GM23248 (cell line): ENCODE results near the gene RAB23. TPM values are rescaled to one million over a fixed set of nuclear protein-coding genes. Genes with fewer than 3 reads are reported as not detected.

Experiments used
- DNase-seq: peaks from one replicate; pipeline ENCODE4 v3.0.0-alpha.2; 2015
- H2AFZ ChIP-seq: fragments of 200-600 bp; sonication (generic); 2 replicates; pipeline ENCODE4 v1.6.1; 2016; ENCODE audit warnings: antibody characterized with exemption
- H3F3A ChIP-seq: fragments of 200-600 bp; sonication (generic); 2 replicates; pipeline ENCODE4 v1.6.1; 2016; ENCODE audit warnings: mild to moderate bottlenecking, antibody characterized with exemption, mixed run types; ENCODE audit not compliant: insufficient read depth
- H3K27ac ChIP-seq: fragments of 200-600 bp; sonication (generic); 2 replicates; pipeline ENCODE4 v1.5.1; 2016; ENCODE audit warnings: mild to moderate bottlenecking
- H3K27me3 ChIP-seq: fragments of 200-600 bp; sonication (generic); replicated peaks from 2 replicates; pipeline ENCODE4 v1.6.1; 2016; ENCODE audit warnings: mild to moderate bottlenecking; ENCODE audit not compliant: insufficient read depth
- H3K36me3 ChIP-seq: fragments of 200-600 bp; sonication (generic); 2 replicates; pipeline ENCODE4 v1.6.1; 2016; ENCODE audit warnings: low read depth, mild to moderate bottlenecking
- H3K4me1 ChIP-seq: fragments of 200-600 bp; sonication (generic); 2 replicates; pipeline ENCODE4 v1.6.1; 2016; ENCODE audit warnings: mild to moderate bottlenecking; ENCODE audit not compliant: insufficient read depth
- H3K4me2 ChIP-seq: fragments of 200-600 bp; sonication (generic); one replicate; pipeline ENCODE4 v1.6.1; 2016; ENCODE audit warnings: mild to moderate bottlenecking; ENCODE audit not compliant: unreplicated experiment
- H3K4me3 ChIP-seq: fragments of 200-600 bp; sonication (generic); 2 replicates; pipeline ENCODE4 v1.5.1; 2016; ENCODE audit warnings: mild to moderate bottlenecking
- H3K79me2 ChIP-seq: fragments of 200-600 bp; sonication (generic); 2 replicates; pipeline ENCODE4 v1.6.1; 2016; ENCODE audit warnings: mild to moderate bottlenecking; ENCODE audit not compliant: insufficient read depth
- H3K9ac ChIP-seq: fragments of 200-600 bp; sonication (generic); 2 replicates; pipeline ENCODE4 v1.6.1; 2016; ENCODE audit warnings: mild to moderate bottlenecking
- H3K9me2 ChIP-seq: fragments of 200-600 bp; sonication (generic); 2 replicates; pipeline ENCODE4 v1.6.1; 2016; ENCODE audit warnings: mixed run types, mild to moderate bottlenecking, moderate library complexity; ENCODE audit not compliant: insufficient read depth
- H3K9me3 ChIP-seq: fragments of 200-600 bp; sonication (generic); one replicate; pipeline ENCODE4 v1.6.1; 2017; ENCODE audit warnings: low read depth
- H4K20me1 ChIP-seq: fragments of 200-600 bp; sonication (generic); 2 replicates; pipeline ENCODE4 v1.6.0; 2016; ENCODE audit not compliant: insufficient read depth
- EZH2 ChIP-seq: fragments of 200-600 bp; sonication (generic); IDR thresholded peaks from 2 replicates; pipeline ENCODE4 v1.6.1; 2018; ENCODE audit warnings: antibody characterized with exemption, mild to moderate bottlenecking; ENCODE audit not compliant: insufficient read depth, poor library complexity, severe bottlenecking
- EZH2phosphoT487 ChIP-seq: fragments of 200-600 bp; sonication (generic); IDR thresholded peaks from 2 replicates; pipeline ENCODE4 v1.6.1; 2018; ENCODE audit warnings: antibody characterized with exemption, moderate library complexity, mild to moderate bottlenecking, low read depth; ENCODE audit not compliant: insufficient read depth
- WGBS, 2 experiments: methylation state at CpG; one replicate each; pipeline ENCODE4 v1.1.6; 2015 to 2017; ENCODE audit warnings: low lambda C conversion rate in 2 of 2, low coverage in 1 of 2; ENCODE audit errors: missing lambda C conversion rate in 2 of 2; 5-methylcytosine and 5-hydroxymethylcytosine counted together
- in situ Hi-C: fragments of 300-500 bp; cut with MboI; formaldehyde crosslinking; loops from 2 replicates; pipeline ENCODE4 v1.15.0; 2020
- polyA plus RNA-seq: library from polyadenylated mRNA; unstranded; fragments of >200 nt; fragmentation: Nextera tagmentation; extraction: Ambion mirVana; gene quantifications from 2 replicates; pipeline ENCODE4 v1.2.1, GENCODE V29; 2016
- total RNA-seq: library from RNA; depleted of rRNA; stranded (reverse); fragments of >200 nt; shearing (Covaris generic); gene quantifications from 2 replicates; pipeline ENCODE4 v1.2.3, GENCODE V29; 2014; rRNA removed

RAB23 gene
- total RNA-seq: 78.6 and 81.7 TPM in 2 replicates
- 46.9 and 49.1 TPM in 2 replicates for polyA plus RNA-seq

GRCh38 chr6:57221936-57222742 lies at the start of gene RAB23:
RAB23 (minus strand) TSS chr6:57222307; CDS start chr6:57210380, 11,927 bp downstream.
- 1 to 2% methylated on average over 45 to 67 of the region's 69 CpGs for WGBS, 2 experiments
- TF ChIP-seq EZH2: no peak
- TF ChIP-seq EZH2phosphoT487: no peak
- Histone ChIP-seq H2AFZ (peak within 1 kb of the TSS; percentile 93), H3K4me1 (peaks cover 37% of the 10 kb centered on the region), H3K27me3 (no peaks in the 10 kb centered on the region), H3K27ac (peak within 1 kb of the TSS; percentile 78), H3K4me3 (peak within 1 kb of the TSS; percentile 92), H4K20me1 (no peaks in the 10 kb centered on the region), H3F3A (peaks cover 60% of the 10 kb centered on the region; the same call in 1 of the 2 replicates), H3K9ac (peak within 1 kb of the TSS; percentile 85), H3K36me3 (no peaks in the 10 kb centered on the region), H3K9me2 (no peaks in the 10 kb centered on the region), H3K9me3 (no peaks in the 10 kb centered on the region), H3K4me2 (peak within 1 kb of the TSS; percentile 98), H3K79me2 (peaks cover 61% of the 10 kb centered on the region)
- in situ Hi-C loops: no loop called here
- DNase-seq: peak; percentile 89

- H3F3A ChIP-seq: peaks cover 46% of the 10 kb centered on the region
- TF ChIP-seq EZH2 (no peak), EZH2phosphoT487 (no peak)
- no peak overlapping the region for H2AFZ ChIP-seq
- no peak overlapping the region for H3K4me2 ChIP-seq
- no peaks in the 10 kb centered on the region for H4K20me1 ChIP-seq
- no peaks in the 10 kb centered on the region for H3K27me3 ChIP-seq
- H3K79me2 ChIP-seq: 0 out of 2 replicates have a peak, but pooled peaks cover 7% of the 10 kb centered on the region
- peaks cover 49% of the 10 kb centered on the region for H3K4me1 ChIP-seq
- no peaks in the 10 kb centered on the region for H3K36me3 ChIP-seq
- DNase-seq: no peak
- no peaks in the 10 kb centered on the region for H3K9me3 ChIP-seq
- H3K27ac ChIP-seq: peak overlapping the region; percentile 18; the same call in 1 of the 2 replicates
- H3K9ac ChIP-seq: no peak overlapping the region
- H3K9me2 ChIP-seq: no peaks in the 10 kb centered on the region
- no peak overlapping the region for H3K4me3 ChIP-seq
- in situ Hi-C loops: no loop called here
Observed at GRCh38 chr6:57268294-57268640, 46.2 kb upstream of the RAB23 start.

GRCh38 chr6:57267586-57268293 lies 45.6 kb upstream of the RAB23 start:
- Histone ChIP-seq H3K79me2 (0 out of 2 replicates have a peak, but pooled peaks cover 7% of the 10 kb centered on the region), H3K9me3 (no peaks in the 10 kb centered on the region), H3K4me1 (peaks cover 52% of the 10 kb centered on the region), H3K27ac (peak overlapping the region; percentile 81), H3K36me3 (no peaks in the 10 kb centered on the region), H3K9ac (no peak overlapping the region), H4K20me1 (no peaks in the 10 kb centered on the region), H3K4me2 (peak overlapping the region; percentile 51), H3K9me2 (no peaks in the 10 kb centered on the region), H3K4me3 (0 out of 2 replicates have a peak overlapping the region, but pooled peaks have one; percentile 7), H3F3A (peaks cover 51% of the 10 kb centered on the region), H3K27me3 (no peaks in the 10 kb centered on the region), H2AFZ (no peak overlapping the region)
- 36 to 37% methylated on average over 10 of the region's 10 CpGs for WGBS, 2 experiments
- in situ Hi-C loops: no loop called here
- DNase-seq: peak; percentile 98
- TF ChIP-seq EZH2phosphoT487 (no peak), EZH2 (no peak)

GRCh38 chr6:57265755-57266221 lies 43.7 kb upstream of the RAB23 start:
- DNase-seq: peak; percentile 72
- Histone ChIP-seq H3K4me3 (peak overlapping the region; percentile 53), H3K27ac (peak overlapping the region; percentile 81), H3K79me2 (0 out of 2 replicates have a peak, but pooled peaks cover 7% of the 10 kb centered on the region), H4K20me1 (no peaks in the 10 kb centered on the region), H3K4me2 (peak overlapping the region; percentile 77), H3K4me1 (peaks cover 71% of the 10 kb centered on the region), H3K36me3 (no peaks in the 10 kb centered on the region), H3K9ac (peak overlapping the region; percentile 59), H3K27me3 (no peaks in the 10 kb centered on the region), H3K9me2 (no peaks in the 10 kb centered on the region), H2AFZ (peak overlapping the region; percentile 18; the same call in 1 of the 2 replicates), H3F3A (peaks cover 67% of the 10 kb centered on the region), H3K9me3 (no peaks in the 10 kb centered on the region)
- TF ChIP-seq EZH2phosphoT487 (no peak), EZH2 (no peak)
- in situ Hi-C loops: no loop called here
- 0% methylated on average over 1 of the region's 1 CpG for WGBS, 2 experiments
